A549 (cell line): ENCODE data around the gene SF3A1. TPM values are rescaled to one million over a fixed set of nuclear protein-coding genes. Genes with fewer than 3 reads are reported as not detected.

Source experiments
- ATAC-seq, 2 experiments: fragments of 200-7000 bp in 1 of 2; fragments of >200 bp in 1 of 2; cut with Nextera tagmentation in 1 of 2; cut with Tn5 transposase in 1 of 2; 3 replicates each; pipeline versions ENCODE4 v1.8.0 to v1.9.1; 2018 to 2020; ENCODE audit warnings: mild to moderate bottlenecking in 1 of 2, moderate library complexity in 1 of 2
- CTCF ChIA-PET: fragments of 300-600 bp; sonication (Branson Sonifier 250); formaldehyde crosslinking; extraction: SDS; loops from one replicate; lab custom pipeline; 2021; ENCODE audit warnings: antibody characterized with exemption, inconsistent platforms; lab: Yijun Ruan, JAX
- POLR2A ChIA-PET: fragments of 350-600 bp; formaldehyde crosslinking; extraction: SDS; loops from one replicate; lab custom pipeline; 2021; ENCODE audit warnings: antibody characterized with exemption, inconsistent platforms; lab: Yijun Ruan, JAX
- DNase-seq, 2 experiments: peaks; one replicate each; pipeline versions ENCODE4 v3.0.0 to v3.0.0-alpha.2; 2011 to 2016; ENCODE audit warnings: low read depth in 1 of 2, low spot score in 1 of 2
- FAIRE-seq: peaks from 2 replicates; lab custom pipeline; 2011; peaks lifted over from hg19 to GRCh38; lab: Jason Lieb, UNC
- H3K27ac ChIP-seq, 2 experiments: fragments of >200 bp; sonication (Bioruptor Twin); formaldehyde crosslinking; 3 replicates each; pipeline ENCODE4 v1.5.1; 2016 to 2017
- H3K4me1 ChIP-seq: fragments of >200 bp; sonication (Bioruptor Twin); formaldehyde crosslinking; 3 replicates; pipeline ENCODE4 v1.6.1; 2016
- H3K4me2 ChIP-seq: fragments of >200 bp; sonication (Bioruptor Twin); formaldehyde crosslinking; 3 replicates; pipeline ENCODE4 v1.6.1; 2016
- H3K4me3 ChIP-seq: fragments of >200 bp; sonication (Bioruptor Twin); formaldehyde crosslinking; 3 replicates; pipeline ENCODE4 v1.5.1; 2016
- H3K9me3 ChIP-seq: fragments of >200 bp; sonication (Bioruptor Twin); formaldehyde crosslinking; 3 replicates; pipeline ENCODE4 v1.6.1; 2016
- BHLHE40 ChIP-seq: IDR thresholded peaks from 2 replicates; pipeline ENCODE4 v1.6.1; 2012; ENCODE audit warnings: low read depth, low read length, inconsistent platforms
- CBX8 ChIP-seq: fragments of 200-600 bp; sonication (generic); IDR thresholded peaks from 2 replicates; pipeline ENCODE4 v1.6.1; 2016
- CHD2 ChIP-seq: fragments of 150-350 bp; IDR thresholded peaks from 2 replicates; pipeline ENCODE4 v1.6.1; 2014; ENCODE audit warnings: low read length; ENCODE audit not compliant: partially characterized antibody
- ESRRA ChIP-seq: fragments of 150-350 bp; IDR thresholded peaks from 2 replicates; pipeline ENCODE4 v1.6.1; 2014; ENCODE audit warnings: mild to moderate bottlenecking, low read length, borderline replicate concordance
- FOSB ChIP-seq: fragments of 250-450 bp; sonication (Bioruptor Pico); IDR thresholded peaks from 2 replicates; pipeline ENCODE4 v1.5.0; 2020; ENCODE audit warnings: mild to moderate bottlenecking, moderate library complexity
- JUNB ChIP-seq: fragments of >200 bp; sonication (Bioruptor Twin); formaldehyde crosslinking; IDR thresholded peaks from 2 replicates; pipeline ENCODE4 v1.6.1; 2016
- MAZ ChIP-seq: fragments of 150-350 bp; IDR thresholded peaks from 2 replicates; pipeline ENCODE4 v1.6.1; 2014; ENCODE audit warnings: antibody characterized with exemption, low read depth, low read length, borderline replicate concordance
- NPAS2 ChIP-seq: fragments of 250-450 bp; sonication (Bioruptor Pico); IDR thresholded peaks from 2 replicates; pipeline ENCODE4 v1.8.0; 2022; ENCODE audit warnings: mild to moderate bottlenecking, moderate library complexity, borderline replicate concordance
- PHF8 ChIP-seq: fragments of 200-600 bp; sonication (generic); IDR thresholded peaks from 2 replicates; pipeline ENCODE4 v1.6.1; 2016; ENCODE audit warnings: low read depth, mild to moderate bottlenecking, antibody characterized with exemption, moderate library complexity, borderline replicate concordance
- POLR2AphosphoS2 ChIP-seq: conservative IDR thresholded peaks from 2 replicates; pipeline ENCODE4 v1.6.1; 2012; ENCODE audit warnings: low read length, improper control_type of control experiment, inconsistent platforms
- RFX5 ChIP-seq: fragments of 450-650 bp; IDR thresholded peaks from 2 replicates; pipeline ENCODE4 v1.7.1; 2014; ENCODE audit warnings: antibody characterized with exemption, mild to moderate bottlenecking, moderate library complexity
- SMC3 ChIP-seq: fragments of >200 bp; sonication (Bioruptor Twin); formaldehyde crosslinking; IDR thresholded peaks from 3 replicates; pipeline ENCODE4 v1.6.1; 2018; ENCODE audit warnings: inconsistent platforms
- WGBS: methylation state at CpG from one replicate; pipeline ENCODE4 v1.1.6; 2017; ENCODE audit errors: missing lambda C conversion rate; 5-methylcytosine and 5-hydroxymethylcytosine counted together
- polyA plus RNA-seq, 4 experiments: library from polyadenylated mRNA; depleted of rRNA in 3 of 4; stranded (reverse); fragments of >200 nt; fragmentation: RNase III in 1 of 4; extraction: RNeasy Plus Mini Kit Qiagen cat#74134 plus additional on column Dnase treatment in 1 of 4; gene quantifications; 2 replicates in 3 of 4; 3 replicates in 1 of 4; pipeline ENCODE4 v1.2.3, GENCODE V29; 2011 to 2017
- TF ChIP-seq, protein P1 (sequence below): fragments of 250-450 bp; sonication (Bioruptor Pico); IDR thresholded peaks from 2 replicates; pipeline ENCODE4 v1.5.0; 2021; ENCODE audit warnings: mild to moderate bottlenecking, moderate library complexity, borderline replicate concordance
- TF ChIP-seq, protein P2 (sequence below): IDR thresholded peaks from 2 replicates; pipeline ENCODE4 v1.6.1; 2012
- TF ChIP-seq, protein P3 (sequence below): fragments of 150-350 bp; IDR thresholded peaks from 2 replicates; pipeline ENCODE4 v1.6.1; 2014; ENCODE audit warnings: low read depth, mild to moderate bottlenecking, low read length
- TF ChIP-seq, protein P4 (sequence below): fragments of 250-450 bp; sonication (Bioruptor Pico); IDR thresholded peaks from 2 replicates; pipeline ENCODE4 v1.5.0; 2020; ENCODE audit warnings: low read depth, mild to moderate bottlenecking, moderate library complexity
- TF ChIP-seq, protein P5 (sequence below): fragments of >200 bp; sonication (Bioruptor Twin); formaldehyde crosslinking; IDR thresholded peaks from 3 replicates; pipeline ENCODE4 v1.6.1; 2016

SF3A1 gene
- polyA plus RNA-seq, 2 of the 4 experiments (the other 2 are of a cell fraction) = 47.0 to 57.9 TPM

DNA sequence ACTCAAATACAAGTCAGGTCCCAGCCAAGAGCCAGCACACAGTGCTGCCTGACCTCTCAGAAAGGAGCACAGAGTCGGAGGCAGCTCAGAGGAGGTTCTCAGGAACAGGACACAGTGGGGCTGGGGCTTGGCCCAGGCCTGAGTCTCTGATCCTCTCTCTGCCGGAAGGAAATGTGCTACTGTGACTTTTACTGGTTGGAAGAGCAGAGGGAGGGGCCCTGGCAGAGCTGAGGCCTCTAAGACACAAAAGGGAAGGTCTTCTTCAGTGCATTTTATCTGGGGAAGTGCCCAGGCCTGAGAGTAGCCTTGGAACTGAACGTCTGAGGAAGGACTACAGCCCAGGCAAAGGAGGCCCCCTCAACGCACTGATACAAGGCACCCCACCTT lies 51.2 kb downstream of the SF3A1 start:
- CTCF ChIA-PET = no interaction called here
- Histone ChIP-seq H3K4me1 (peaks cover 9% of the 10 kb centered on the region), H3K4me3 (no peak overlapping the region), H3K9me3 (no peaks in the 10 kb centered on the region), H3K27ac (0 out of 6 replicates have a peak overlapping the region, but pooled peaks of 1 of the 2 experiments have one; percentile 32), H3K4me2 (no peak overlapping the region)
- 57% methylated on average over 3 of the region's 4 CpGs for WGBS
- TF ChIP-seq RFX5 (no peak), ESRRA (no peak), CBX8 (no peak), PHF8 (no peak), BHLHE40 (no peak), CHD2 (no peak), JUNB (no peak), FOSB (CRISPR knock-in tag) (no peak), MAZ (no peak), SMC3 (no peak), NPAS2 (CRISPR knock-in tag) (no peak)
- TF ChIP-seq, protein P1, sequence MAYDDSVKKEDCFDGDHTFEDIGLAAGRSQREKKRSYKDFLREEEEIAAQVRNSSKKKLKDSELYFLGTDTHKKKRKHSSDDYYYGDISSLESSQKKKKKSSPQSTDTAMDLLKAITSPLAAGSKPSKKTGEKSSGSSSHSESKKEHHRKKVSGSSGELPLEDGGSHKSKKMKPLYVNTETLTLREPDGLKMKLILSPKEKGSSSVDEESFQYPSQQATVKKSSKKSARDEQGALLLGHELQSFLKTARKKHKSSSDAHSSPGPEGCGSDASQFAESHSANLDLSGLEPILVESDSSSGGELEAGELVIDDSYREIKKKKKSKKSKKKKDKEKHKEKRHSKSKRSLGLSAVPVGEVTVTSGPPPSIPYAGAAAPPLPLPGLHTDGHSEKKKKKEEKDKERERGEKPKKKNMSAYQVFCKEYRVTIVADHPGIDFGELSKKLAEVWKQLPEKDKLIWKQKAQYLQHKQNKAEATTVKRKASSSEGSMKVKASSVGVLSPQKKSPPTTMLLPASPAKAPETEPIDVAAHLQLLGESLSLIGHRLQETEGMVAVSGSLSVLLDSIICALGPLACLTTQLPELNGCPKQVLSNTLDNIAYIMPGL = no peak
- TF ChIP-seq, protein P2, sequence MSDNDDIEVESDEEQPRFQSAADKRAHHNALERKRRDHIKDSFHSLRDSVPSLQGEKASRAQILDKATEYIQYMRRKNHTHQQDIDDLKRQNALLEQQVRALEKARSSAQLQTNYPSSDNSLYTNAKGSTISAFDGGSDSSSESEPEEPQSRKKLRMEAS = no peak
- TF ChIP-seq, protein P3, sequence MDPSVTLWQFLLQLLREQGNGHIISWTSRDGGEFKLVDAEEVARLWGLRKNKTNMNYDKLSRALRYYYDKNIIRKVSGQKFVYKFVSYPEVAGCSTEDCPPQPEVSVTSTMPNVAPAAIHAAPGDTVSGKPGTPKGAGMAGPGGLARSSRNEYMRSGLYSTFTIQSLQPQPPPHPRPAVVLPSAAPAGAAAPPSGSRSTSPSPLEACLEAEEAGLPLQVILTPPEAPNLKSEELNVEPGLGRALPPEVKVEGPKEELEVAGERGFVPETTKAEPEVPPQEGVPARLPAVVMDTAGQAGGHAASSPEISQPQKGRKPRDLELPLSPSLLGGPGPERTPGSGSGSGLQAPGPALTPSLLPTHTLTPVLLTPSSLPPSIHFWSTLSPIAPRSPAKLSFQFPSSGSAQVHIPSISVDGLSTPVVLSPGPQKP = no peak
- TF ChIP-seq, protein P4, sequence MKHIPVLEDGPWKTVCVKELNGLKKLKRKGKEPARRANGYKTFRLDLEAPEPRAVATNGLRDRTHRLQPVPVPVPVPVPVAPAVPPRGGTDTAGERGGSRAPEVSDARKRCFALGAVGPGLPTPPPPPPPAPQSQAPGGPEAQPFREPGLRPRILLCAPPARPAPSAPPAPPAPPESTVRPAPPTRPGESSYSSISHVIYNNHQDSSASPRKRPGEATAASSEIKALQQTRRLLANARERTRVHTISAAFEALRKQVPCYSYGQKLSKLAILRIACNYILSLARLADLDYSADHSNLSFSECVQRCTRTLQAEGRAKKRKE (CRISPR knock-in tag) = no peak
- TF ChIP-seq, protein P5, sequence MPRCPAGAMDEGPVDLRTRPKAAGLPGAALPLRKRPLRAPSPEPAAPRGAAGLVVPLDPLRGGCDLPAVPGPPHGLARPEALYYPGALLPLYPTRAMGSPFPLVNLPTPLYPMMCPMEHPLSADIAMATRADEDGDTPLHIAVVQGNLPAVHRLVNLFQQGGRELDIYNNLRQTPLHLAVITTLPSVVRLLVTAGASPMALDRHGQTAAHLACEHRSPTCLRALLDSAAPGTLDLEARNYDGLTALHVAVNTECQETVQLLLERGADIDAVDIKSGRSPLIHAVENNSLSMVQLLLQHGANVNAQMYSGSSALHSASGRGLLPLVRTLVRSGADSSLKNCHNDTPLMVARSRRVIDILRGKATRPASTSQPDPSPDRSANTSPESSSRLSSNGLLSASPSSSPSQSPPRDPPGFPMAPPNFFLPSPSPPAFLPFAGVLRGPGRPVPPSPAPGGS = no peak
- DNase-seq (no peak), ATAC-seq (no peak; a peak in 1 of 6 replicates), FAIRE-seq (no peak)
- POLR2A ChIA-PET = no interaction called here

DNA sequence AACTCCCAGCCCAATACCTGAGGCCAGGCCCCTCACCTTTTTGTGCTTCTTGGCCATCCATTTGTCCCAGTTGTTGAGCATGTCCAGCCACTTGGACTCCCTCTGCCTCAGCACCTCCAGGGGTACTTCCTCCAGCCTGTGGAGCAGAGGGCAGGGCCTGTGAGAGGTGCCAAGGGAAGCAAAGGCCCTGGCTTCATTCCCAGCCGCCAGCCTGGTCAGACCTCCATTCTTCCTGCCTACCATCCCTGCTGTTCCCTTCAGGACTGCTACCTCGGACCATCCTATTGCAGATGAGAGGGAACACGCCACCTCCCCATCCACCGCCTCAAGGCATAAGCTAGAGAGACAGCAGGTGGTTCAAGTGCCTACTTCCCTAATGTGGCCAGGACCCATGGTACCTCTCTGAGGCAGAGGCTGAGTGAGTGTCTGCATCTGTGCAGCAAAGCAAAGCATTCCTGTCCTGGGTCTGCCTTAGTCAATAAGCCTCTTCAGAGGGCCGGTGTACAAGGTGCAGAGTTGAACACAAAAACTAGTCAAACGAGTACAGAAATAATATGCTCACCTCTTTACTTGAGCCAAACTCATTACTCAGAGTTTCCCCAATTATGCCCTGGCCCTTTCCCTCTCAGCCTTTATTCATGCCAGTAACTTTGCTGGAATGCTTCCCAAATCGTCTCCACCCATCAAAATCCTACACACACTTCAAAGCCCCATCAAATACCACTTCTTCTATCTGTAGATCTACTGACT lies 52.0 kb downstream of the SF3A1 start:
- no peak for DNase-seq
- no peak for FAIRE-seq
- no peak for TF ChIP-seq POLR2AphosphoS2
- TF ChIP-seq NPAS2 (CRISPR knock-in tag) = no peak
- H3K9me3 ChIP-seq = no peaks in the 10 kb centered on the region
- H3K4me2 ChIP-seq = no peak overlapping the region
- no peak overlapping the region for H3K4me3 ChIP-seq
- 88% methylated on average over 7 of the region's 7 CpGs for whole genome bisulfite sequencing
- no peak for ATAC-seq
- ChIA-PET CTCF (interaction anchor here (1.0 to 1.3 kb wide), 2 partner anchors 16 to 18 kb away, joined by 4 to 6 read pairs; no protein-coding TSS in a partner anchor), POLR2A (no interaction called here)
- no peak overlapping the region for H3K27ac ChIP-seq
- H3K4me1 ChIP-seq = peaks cover 9% of the 10 kb centered on the region
